Hindlimb muscle (tissue), 1 donor: ENCODE measurements around the gene CD300E. TPM values are rescaled to one million over a fixed set of nuclear protein-coding genes. Genes with fewer than 3 reads are reported as not detected.
"Not testable (repeated sequence)": the region's sequence is repeated elsewhere in the genome, so short reads cannot be mapped to it uniquely, and the experiment has no call there.

Experiments
- DNase-seq: peaks from one replicate; pipeline ENCODE4 v3.0.0-alpha.2; 2013
- polyA plus RNA-seq: library from polyadenylated mRNA; unstranded; fragments of 120-200 nt; gene quantifications from one replicate; pipeline ENCODE4 v1.2.1, GENCODE V29; 2013; ENCODE audit not compliant: insufficient read length

The CD300E gene
- 0.10 TPM for polyA plus RNA-seq

- DNase-seq = no peak
Observed at GRCh38 chr17:74623693-74624093, at the start of gene CD300E. CD300E (minus strand) TSS chr17:74623738; CDS start chr17:74623621, 117 bp downstream.

DNA sequence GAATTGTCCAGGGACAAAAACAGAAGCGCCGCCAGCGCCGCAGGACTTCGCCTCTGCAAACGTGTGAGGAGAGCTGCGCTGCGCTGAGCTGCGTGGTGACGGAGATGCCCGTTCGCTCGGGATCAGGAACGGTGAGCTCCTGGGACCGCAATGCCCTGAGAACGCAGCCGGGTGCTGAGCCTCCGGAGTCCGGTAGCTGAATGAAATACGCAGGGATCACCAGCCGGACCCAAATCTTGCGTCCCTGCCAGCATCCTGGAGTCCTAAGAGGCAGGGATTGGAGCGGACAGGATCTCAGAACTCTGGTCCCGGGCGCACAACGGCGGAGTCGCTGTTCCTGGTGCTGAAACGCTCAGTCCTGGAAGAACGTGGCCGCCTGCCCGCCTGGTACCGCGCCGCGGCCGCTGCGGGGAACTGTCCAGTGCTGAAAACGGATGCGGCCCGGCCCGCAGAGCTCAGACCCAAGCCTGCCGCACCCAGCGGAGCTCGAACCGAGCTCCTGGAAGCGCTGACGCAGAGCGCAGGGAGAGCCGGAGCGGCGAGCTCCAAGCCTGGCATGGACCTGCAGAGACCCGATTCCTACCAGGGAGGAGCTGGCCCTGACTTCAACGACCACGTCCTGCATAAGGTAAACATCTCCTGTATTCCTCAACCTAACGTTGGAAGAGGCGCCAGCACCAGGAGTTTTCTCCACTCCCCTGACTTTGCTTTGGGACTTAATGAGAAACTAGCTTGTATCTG lies 47.7 kb upstream of the CD300E start:
- DNase-seq = peak; percentile 84

GRCh38 chr17:74670329-74670728 lies 46.8 kb upstream of the CD300E start:
- DNase-seq = no peak

GRCh38 chr17:74663561-74663960 lies 40.0 kb upstream of the CD300E start:
- DNase-seq = no peak

DNA sequence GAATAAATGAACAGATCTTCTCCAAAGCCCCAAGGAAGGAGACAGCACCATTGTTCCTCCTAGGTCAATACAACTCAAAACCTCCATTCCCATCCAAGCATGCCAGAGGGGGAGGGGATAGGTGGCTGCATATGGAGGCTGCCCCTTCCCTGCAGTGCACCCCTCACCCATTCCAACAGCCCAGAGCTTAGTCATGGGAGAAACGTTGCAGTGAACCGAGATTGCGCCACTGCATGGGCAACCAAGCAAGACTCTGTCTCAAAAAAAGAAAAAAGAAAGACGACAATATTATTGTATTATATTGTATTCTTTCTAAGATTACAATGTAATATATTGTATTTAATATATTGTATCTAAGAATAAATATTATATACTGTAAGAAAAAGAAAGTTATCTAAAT lies 36.4 kb upstream of the CD300E start:
- no peak for DNase-seq

DNA sequence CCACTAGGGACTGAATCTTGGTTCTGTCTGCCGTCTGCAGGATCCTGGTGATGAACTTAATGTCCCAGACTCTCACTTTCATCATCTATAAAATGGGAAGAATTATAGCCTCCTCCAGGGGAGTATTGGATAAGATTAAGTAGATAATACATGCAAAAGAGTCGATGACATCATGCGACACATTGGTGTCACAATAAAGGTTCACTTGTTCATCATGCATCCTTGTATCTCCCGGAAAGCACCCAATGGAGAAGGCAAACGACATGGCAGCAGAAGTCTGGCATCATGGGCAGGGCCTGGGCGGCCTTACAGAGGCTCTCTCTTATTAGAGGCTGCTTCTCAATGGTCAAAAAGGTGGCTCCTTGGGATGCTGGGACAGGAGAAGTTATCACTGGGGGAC lies 35.1 kb upstream of the CD300E start:
- no peak for DNase-seq

DNA sequence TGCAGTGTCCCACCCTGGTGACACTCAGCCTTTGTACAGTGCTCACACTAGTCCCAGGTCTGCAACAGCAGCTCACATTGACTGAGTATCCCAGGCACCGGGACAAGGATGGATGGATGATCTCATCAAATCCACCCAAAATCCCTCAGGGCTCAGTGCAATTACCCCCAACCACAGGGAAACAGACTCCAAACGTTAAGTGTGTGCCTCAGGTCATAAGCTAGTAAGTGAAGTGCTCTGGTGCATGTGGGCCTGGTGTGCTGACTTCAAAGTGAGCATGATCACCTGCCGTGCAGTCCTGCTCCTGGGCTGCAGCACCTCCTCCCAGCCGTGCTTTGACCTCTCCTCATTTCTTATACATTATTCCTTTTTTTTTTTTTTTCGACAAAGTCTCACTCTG lies 31.2 kb upstream of the CD300E start:
- DNase-seq = no peak

- no peak for DNase-seq
Observed at GRCh38 chr17:74652020-74652419, 28.5 kb upstream of the CD300E start.

GRCh38 chr17:74649909-74650308 lies 26.4 kb upstream of the CD300E start:
- no peak for DNase-seq

DNA sequence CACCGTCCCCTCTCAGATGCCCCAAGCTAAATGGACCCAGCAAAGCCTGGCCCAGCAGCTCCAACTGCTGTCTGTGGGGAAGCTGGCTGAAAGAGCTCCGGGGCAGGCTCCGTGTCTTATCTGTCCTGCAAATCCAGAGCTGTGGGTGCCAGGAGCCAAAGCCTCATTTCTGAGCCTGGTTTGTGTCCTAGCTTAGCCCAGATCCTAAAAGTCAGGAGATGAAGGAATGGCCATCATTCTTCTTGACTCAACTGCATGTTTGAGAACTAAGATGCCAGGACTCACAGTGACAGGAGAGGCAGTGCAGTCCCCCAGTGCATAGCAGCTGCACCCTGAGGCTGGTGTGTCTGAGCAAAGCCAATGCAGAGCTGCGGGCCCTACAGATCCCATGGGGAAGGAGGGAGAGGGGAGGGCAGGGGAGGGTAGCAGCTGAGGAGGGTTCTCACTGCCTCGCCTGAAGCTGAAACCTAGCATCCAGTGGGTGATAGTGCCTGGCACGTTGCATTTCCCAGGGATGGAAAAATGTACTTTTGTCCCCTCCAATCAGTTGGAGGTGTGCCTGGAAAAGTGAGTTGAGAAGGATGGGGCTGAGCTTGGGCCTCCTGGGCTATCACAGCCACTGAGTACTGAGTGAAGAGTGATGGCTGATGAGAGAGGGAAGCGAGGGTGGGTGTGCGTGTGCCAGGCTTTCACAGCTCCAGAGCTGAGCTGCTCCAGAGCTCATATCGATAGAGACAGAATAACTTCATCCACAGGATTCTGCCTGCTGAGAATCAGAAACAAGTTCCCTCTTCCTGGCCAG lies 24.5 kb upstream of the CD300E start:
- DNase-seq = no peak

GRCh38 chr17:74646231-74646630 lies 22.7 kb upstream of the CD300E start:
- no peak for DNase-seq

DNA sequence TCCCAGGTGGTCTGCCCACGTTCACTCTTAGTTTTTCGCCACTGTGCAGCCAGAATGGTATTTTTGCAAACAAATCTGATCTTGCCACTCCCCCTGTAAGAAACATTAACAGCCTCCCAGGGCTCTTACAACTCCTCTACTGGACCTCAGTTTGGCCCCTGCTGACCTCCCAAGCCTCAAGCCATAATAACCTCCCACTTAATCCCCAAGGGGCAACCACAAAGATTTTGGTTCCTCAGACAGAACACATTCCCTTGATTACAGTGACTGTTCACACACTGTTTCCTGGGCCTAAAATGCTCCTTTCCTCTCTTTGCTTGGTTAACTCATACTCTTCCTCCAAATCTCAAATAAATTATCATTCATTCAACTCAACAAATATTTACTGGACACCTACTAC lies 21.5 kb upstream of the CD300E start:
- DNase-seq = no peak

GRCh38 chr17:74644419-74644818 lies 20.9 kb upstream of the CD300E start:
- no peak for DNase-seq

DNA sequence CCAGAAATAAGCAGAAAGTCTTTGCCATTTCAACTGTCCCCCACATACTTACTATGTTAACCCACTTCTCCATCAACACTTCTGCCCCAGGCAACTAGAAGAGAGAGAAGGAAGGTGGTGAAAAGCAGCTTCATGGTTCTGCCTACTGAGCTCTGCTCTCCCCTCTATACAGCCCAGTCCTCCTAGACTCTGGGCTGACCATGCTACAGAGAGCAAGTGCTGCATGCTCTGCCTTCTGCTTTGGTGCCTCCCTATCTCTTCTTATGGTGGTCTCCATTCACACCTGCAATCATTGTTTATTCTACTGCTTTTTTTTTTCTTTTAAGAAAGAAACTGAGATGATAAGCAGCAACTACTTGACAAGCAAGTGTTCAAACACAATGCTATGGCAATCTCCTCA lies 20.3 kb upstream of the CD300E start:
- no peak for DNase-seq

- DNase-seq = no peak
Observed at GRCh38 chr17:74642995-74643394, 19.5 kb upstream of the CD300E start.

GRCh38 chr17:74642556-74642955 lies 19.0 kb upstream of the CD300E start:
- DNase-seq = no peak

GRCh38 chr17:74641958-74642298 lies 18.4 kb upstream of the CD300E start:
- DNase-seq = no peak

- DNase-seq = no peak
Observed at GRCh38 chr17:74641224-74641957, 17.9 kb upstream of the CD300E start.

DNA sequence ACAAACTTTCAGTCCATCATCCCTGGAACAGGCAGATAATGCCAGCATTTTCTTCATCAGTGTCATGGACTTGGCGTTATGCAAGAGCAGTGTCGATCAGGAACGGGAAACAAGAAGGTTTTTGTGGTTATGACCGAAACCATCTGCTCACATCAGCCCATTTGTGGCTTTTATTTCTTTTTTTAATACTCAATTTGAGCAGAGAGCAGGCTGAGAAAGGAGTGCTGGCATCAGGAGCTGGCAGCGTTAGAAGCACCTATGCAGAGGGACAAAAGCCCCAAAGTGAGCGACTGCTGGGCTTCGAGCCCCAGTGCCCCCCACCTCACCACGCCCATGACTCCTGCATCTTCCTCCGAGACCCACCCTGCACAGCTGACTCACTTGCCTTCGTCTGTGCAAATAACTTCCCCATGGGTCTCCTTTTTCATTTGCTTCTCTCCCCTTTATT lies 16.2 kb upstream of the CD300E start:
- no peak for DNase-seq

DNA sequence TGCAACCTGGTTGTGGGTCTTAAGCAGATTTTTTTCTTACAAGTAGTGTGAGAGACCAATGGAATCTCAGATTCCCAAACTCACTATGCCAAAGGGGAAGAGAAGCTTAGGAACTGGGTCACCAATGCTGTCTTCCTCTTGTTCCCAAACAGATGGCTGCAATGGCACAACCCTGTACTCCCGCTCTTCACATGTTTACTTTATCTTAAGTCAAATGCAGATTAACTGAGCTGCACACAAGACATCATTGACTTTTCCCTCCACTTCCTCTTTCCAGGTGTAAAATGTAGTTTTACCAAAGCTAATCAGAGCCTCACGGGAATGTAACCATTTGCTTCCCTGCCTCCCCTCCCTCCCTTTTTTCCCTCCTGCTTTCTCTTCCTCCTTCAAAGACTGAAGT lies 14.4 kb upstream of the CD300E start:
- DNase-seq = no peak

DNA sequence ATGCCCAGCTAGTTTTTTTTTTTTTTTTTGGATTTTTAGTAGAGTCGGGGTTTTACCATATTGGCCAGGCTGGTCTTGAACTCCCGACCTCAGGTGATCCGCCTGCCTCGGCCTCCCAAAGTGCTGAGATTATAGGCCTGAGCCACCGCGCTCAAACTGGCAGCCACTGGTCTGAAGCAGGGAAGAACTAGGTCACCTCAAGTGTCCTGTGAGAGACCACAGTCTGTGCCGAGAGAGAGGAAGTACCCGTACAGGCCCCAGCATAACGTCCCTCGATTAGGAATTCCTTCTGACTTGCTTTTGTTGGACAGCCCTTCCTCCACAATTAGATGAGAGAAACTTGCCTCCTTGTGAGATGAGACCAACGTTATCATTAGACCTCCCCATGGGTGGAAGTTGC lies 13.7 kb upstream of the CD300E start:
- no peak for DNase-seq

GRCh38 chr17:74636541-74637085 lies 13.1 kb upstream of the CD300E start:
- DNase-seq = not testable (repeated sequence)

DNA sequence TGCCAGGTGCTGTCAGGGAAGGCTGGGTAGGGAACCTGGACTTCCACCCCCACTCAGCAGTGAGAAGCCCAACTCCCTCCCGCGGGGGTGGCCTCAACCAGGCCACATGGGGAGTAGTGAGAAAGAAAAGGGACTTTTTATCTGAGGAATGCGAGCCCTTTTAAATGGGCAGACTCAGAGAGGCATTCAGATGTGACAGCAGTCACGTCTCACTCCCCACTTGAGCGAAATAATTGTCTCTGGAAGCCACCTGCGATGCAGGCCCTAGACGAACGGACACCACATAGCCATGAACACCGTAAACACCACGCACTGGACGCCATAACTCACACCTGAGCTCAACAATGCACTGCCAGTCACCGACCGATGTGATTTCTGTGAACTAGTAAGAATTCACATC lies 11.9 kb upstream of the CD300E start:
- no peak for DNase-seq
